HG03378 (cell line): ENCODE data around the gene GEMIN7.

Source experiments
- ATAC-seq: cut with Tn5 transposase; IDR thresholded peaks from one replicate; pipeline ENCODE4 v1.9.1; 2021; ENCODE audit warnings: mild to moderate bottlenecking, moderate library complexity; ENCODE audit not compliant: unreplicated experiment

Gene GEMIN7

DNA sequence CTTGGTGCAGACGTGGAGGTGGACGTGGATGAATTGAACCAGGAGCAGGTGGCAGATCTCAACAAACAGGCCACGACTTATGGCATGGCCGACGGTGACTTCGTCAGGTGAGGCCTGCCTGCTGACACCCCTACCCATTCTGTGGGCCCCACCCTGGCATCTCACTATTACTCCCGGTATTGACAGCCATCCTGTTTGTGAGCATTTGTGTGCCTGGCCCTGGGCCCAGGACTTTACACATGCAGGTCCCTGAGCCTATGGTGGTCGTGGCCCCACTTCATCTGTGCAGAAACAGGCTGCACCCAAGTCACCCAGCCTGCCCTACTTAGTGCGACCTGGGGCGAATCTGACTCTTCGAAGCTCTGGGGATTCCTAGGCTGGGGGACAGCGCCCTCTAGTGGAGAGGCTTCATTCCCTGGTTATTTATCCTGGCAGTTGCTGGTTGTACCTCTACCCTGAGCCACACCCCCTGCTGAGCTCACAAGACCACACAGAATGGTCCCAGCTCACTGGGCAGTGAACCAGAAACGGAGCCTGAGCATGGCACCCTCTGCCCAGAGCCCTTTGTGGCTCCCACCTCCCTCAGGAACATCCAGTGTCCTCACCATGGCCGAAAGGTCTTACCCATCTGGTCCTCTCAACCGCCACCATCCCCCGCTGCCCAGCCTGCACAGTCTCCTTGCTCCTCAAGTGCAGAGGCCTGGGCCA is 19.6 kb upstream of the GEMIN7 start:
- peak; percentile 53 for ATAC-seq

DNA sequence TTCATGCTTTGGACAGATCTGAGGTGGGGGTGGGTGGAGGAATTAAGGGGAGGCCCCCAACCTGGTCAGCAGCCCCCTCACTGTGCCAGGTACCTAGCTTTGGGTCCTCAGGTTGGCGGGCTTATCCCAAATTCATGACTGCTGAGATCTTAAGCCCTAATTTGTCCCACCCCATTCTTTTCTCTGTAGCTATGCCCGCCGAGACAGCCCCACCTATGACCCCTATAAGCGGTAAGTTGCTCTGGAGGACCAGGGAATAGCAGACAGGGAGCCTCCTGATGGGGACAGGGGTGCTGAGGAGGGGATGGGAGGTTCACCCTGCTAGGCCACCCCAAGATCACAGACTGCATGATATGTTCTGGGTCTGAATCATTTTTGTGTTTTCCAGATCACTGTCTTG is 17.1 kb upstream of the GEMIN7 start:
- no peak for ATAC-seq

DNA sequence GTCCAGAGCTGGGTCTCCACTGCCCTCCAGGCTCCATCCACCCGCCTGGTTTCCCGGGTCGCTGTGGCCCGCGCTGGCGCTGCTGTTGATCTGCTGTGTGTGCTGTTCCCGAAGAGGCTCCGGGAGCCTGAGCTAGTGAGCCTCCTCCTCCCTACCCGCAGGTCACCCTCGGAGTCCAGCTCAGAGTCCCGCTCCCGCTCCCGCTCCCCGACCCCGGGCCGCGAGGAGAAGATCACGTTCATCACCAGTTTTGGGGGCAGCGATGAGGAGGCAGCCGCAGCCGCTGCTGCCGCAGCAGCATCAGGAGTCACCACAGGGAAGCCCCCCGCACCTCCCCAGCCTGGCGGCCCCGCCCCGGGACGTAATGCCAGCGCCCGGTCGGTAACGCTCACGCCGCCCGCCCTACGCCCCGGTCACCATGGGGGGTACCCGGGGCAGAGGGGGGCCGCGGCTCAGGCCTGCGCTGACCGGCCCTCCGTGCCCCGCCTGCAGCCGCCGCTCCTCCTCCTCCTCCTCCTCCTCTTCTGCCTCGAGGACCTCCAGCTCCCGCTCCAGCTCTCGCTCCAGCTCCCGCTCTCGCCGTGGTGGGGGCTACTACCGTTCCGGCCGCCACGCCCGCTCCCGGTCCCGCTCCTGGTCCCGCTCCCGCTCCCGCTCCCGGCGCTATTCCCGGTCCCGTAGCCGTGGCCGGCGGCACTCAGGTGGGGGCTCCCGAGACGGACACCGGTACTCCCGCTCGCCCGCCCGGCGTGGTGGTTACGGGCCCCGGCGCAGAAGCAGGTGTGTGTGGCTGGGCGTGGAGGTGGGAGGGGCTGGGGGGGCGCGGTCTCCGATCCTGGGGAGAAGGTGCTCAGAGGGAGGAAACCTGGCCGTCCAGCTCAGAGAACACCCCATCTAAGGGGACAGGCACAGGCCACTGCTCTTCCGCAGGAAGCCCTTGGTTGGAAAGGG is 14.9 kb upstream of the GEMIN7 start:
- no peak for ATAC-seq

DNA sequence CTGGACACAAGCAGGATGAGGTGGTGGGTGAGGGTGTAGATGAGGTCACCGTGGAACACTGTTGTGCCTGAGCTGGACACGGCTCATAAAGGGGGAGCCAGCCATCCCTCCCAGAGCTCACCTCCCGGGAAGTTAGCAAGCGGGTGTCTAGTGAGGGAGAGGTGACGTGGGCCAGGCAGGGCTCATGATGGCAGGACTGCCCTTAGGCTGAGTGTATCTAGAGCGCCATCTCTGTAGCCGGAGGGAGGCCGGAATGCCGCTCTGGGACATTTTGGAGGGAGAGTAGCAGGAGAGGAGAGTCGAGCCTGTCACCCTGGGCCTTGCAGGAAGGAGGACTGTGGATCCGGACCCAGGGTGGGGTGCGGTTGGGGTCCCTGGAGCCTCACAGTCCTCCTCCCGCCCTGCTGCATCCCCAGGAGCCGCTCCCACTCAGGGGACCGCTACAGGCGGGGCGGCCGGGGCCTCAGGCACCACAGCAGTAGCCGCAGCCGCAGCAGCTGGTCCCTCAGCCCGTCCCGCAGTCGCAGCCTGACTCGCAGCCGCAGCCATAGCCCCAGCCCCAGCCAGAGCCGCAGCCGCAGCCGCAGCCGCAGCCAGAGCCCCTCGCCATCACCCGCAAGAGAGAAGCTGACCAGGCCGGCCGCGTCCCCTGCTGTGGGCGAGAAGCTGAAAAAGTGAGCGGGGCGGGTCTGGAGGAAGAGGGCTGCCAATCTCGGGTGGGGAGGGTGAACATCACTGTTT is 12.0 kb upstream of the GEMIN7 start:
- no peak for ATAC-seq

DNA sequence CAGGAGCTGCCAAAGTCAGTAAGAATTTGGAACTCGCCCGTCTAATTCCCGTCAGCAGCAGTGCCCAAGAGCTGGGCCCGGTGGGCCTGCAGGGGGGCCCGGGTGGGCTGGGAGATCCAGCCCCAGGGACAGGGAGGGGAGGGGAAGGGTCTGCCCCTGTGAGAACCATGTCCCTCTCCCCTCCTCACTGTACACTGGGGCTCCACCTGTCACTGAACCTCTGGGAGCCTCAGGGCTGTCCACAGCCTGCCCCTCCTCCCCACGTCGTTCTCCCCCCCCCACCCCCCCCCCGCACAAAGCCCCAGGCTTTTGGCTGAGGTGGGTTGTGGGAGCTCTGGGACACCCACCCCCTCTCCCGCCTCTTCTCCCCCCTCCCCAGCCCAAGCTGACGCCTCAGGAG is 11.0 kb upstream of the GEMIN7 start:
- no peak for ATAC-seq

DNA sequence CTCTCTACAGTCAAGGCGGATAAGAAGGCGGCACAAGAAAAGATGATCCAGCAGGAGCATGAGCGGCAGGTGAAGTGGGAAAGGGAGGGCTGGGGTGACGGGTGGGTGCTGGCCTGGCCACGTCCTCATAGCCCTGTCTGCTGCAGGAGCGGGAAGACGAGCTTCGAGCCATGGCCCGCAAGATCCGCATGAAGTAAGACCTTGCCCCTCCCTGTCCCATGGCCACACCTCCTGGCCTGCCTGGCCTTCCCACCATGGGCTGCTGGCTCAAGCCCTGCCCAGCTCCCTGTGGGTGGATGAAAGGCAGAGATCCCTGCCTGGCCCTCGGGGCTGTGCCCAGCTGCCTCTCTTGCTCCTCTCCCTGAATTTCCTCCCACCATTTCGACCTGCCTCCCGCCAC is 10.0 kb upstream of the GEMIN7 start:
- no peak for ATAC-seq

DNA sequence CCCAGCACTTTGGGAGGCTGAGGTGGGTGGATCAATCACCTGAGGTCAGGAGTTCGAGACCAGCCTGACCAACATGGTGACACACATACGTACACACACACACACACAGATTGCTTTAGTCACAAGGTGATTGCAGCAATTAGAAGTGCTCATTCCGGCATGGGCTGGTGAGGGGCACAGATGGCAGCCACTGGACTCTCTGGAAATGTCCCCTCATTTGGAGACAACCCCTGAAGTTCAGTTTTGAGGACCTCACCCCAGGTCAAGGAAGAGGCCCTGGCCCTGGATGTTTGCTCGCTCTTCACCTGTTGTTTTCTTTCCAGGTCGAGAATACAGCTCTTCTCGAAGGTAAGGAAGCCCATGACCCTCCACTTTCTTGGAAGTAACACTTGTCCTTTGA is 8.8 kb upstream of the GEMIN7 start:
- ATAC-seq, result no peak

DNA sequence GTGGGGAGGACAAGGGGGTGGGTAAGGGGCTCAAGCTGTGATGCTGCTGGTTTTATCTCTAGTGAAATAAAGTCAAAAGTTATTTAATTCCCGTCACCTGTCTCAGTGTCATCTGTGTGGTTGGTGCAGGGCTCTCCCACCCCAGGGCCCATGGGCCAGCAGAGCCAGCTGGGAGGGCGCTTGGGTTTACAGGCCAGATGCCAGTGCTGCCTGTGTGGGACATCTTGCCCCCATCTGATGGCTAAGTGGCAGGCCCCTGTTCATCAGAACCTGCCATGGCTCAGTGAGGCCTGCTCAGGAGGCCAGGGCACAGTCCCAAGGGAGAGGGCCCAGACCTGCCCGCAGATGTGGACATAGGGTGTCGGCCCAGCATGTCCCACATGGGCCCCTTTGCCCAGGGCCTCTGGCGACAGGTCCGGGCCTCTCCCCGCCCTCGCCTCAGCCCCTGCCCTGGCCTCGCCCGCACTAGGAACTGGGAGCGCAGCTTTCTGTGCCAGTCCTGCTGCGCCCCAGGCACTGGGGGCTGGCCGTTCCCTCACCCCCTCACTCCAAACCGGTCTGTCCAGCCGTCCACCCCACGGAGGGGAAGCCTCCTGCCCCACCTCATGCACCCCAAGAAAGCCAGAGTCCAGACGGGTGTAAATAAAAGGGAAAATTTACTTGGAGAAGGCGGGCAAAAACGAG is 8.1 kb upstream of the GEMIN7 start:
- no peak for ATAC-seq

DNA sequence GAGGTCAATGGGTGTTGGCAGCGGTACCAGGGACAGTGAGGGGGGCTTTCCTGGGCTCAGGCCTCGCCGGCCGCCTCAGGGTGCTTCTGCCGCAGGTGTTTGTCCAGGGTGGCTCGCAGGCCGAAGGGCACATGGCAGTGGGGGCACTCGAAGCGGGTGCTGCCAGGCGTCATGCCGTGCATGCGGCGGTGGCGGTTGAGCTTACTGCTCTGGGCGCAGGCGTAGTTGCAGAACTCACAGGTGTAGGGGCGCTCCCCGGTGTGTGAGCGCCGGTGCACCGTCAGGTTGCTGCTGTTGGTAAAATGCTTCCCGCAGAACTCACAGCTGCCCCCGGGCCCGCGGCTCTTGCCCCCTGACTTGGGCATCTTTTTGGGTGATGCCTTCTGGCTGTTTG is 7.5 kb upstream of the GEMIN7 start:
- ATAC-seq, result no peak

DNA sequence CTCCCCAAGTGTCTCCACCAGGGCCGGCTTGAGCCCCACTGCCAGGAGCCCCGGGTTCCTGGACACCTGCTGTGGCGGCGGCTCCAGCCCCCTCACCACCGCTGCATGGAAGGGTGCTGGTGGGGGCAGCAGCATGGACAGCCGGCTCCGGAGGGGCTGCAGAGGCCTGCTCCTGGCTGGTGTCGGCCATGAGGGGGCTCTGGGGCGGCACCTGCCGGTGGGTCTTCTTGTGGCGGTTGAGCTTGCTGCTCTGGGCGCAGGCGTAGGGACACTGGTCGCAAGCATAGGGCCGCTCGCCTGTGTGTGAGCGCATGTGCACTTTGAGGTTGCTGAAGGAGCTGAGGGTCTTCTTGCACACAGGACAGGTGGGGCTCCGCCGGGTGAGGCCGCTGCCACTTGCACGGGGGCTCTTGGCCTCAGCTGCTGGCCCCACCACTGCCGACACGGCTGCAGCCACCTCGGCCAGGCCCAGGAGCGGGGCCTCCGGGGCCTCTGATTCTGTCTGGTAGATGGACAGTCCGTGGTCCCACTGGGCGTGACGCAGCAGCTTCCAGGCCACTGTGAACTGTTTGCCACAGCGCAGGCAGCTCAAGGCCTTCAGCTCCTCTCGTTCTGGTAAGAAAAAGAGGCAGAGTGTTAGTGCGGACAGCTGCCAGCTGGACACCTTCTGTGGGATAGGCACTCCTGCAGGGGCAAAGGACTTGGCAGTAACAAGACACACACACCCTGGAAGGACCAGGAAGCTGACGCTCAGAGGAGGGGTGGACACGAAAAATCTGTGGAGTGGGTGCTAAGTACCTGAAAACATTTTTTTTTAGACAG is 6.9 kb upstream of the GEMIN7 start:
- no peak for ATAC-seq

DNA sequence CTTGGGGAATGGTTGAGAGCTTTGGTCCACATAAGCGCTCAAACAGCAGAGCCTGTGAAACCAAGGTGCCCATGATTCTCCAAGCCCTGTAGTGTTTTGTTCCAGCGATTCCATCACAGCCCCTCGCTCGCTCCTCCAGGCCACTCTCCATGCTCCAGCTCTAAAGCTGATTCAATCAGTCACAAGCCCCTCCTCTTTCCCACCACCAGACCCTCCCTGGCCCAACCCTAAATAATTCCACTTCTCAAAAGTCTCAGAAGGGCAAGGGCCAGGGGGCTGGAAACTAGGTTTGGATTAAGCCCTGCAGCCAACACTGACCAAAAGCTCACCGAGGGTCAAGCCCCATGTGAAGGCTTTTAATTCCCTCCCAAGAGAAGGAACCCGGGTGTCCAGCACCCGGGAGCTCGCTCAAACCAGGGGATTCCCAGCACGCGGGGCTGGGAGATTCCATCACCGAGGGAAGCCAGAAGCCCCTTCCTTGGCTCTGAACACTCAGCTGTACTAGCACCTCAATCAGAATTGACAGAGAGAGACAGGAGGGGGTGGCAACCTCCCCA is 4.2 kb upstream of the GEMIN7 start:
- no peak for ATAC-seq

DNA sequence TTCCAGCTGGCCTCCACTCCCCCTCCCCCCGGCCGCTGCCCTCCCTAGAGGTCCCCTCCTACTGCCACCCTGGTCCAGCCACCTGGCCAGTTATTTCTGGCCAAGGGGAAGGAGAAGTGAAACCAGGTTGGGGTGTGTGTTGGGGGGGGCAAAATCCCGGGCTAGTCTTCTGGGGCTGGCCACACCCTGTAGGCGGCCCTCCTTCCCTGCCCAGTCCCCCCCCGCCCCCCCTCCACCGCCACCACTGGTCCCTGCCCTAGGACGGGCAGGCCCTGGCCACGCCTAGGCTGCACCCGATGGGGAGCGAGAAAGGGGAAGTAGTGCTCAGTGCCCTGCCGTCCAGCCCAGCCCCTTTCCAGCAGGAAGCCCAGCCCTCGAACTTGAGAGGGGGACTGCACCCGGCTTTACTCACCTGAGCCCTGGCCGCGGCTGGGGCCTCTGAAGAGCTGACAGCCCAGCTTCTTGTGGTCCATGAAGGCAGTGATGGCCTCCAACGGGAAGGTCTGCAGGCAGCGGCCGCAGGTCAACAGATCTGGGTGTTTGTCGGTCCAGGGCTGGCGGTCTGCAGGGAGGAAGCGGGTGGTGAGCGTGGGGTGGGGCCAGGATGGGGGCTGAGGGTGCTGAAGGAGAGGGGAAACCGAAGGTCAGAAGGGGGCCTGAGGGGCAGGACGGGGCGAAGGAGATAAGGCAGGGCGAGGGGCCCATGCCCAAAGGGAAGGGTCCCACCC is 3.6 kb upstream of the GEMIN7 start:
- ATAC-seq, result peak; percentile 43

DNA sequence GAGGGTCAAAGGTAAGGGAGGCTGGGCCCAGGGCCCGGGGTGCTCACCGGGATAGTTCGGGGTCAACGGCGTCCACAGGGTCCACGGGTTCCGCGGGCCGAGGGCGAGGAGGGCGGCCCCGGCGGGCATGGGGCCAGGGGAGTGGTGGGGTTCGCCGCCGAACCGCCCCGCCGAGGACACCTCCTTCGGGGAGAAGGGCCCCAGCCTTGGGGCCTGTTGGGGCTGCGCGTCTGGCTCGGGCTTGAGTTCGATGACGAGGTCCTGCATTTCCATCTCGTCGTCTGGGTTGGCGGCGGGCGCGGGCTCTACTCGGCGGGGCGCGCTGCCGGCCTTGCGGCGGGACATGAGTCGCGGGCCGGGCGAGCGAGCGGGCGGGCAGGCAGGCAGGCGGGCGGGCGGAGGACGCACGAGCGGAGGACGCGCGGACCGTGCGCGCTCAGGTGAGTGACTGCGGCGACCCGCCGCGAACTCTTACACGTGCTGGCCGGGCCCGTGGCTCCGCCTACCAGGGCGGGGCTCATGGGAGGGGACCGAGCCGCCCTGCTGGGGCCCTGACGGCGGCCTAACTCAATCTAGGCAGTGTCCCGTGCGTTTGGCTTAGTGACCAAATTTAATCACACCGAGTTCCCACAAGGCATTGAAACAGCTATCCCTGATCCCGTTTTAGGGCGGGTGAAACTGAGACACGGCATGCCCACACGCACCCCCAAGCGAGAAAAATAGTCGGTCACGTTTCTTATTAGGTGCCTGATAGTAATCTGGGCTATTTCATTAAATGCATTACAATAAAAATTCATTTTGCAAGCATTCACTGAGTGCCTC is 2.8 kb upstream of the GEMIN7 start, which contains the start of gene ZNF296:
Gene ZNF296, minus strand, starts transcription at position 450 of the 822 bp plus-strand sequence. Its CDS starts 105 bp downstream, at position 345.
- ATAC-seq, result no peak

DNA sequence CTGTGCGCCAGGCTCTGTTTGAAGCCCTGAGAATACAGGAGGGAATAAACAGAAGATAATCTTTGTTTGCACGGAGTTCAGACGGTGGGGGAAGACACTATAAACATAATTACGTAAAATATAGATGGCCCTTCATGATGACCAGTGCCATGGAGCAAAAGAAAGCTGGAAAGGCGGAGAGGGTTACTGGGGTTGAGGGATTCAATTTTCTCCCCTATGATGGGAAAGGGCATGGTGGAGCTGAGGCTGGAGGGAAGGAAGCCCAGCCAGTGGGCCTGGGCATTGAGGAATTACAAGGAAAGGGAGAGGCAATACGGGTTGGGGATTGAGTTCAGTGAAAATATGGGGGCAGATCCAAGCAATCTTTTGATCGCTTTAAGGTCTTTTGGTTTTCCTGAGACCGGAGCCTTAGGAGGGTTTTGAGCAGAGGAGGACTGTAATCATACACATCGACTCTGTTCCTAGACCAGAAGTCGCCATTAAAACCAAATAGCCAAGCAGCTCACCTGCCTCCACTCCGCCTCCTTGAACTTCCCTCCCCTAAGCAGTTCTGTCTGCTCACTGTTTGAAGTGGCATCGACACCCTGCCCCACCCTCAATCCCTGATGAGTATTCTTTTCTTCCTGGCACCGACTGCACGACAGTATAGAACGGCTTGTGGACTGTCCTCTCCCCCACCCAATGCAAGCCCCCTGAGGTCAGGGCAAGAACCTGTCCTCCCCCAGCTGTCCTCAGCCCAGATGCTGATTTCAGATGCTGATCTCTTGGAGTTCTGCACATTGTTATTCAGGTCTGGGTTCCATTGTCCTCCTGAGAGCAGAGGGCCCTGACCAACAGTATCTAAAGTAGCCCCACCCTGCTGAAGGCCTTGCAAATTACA is 2.0 kb upstream of the GEMIN7 start:
- ATAC-seq, result no peak

DNA sequence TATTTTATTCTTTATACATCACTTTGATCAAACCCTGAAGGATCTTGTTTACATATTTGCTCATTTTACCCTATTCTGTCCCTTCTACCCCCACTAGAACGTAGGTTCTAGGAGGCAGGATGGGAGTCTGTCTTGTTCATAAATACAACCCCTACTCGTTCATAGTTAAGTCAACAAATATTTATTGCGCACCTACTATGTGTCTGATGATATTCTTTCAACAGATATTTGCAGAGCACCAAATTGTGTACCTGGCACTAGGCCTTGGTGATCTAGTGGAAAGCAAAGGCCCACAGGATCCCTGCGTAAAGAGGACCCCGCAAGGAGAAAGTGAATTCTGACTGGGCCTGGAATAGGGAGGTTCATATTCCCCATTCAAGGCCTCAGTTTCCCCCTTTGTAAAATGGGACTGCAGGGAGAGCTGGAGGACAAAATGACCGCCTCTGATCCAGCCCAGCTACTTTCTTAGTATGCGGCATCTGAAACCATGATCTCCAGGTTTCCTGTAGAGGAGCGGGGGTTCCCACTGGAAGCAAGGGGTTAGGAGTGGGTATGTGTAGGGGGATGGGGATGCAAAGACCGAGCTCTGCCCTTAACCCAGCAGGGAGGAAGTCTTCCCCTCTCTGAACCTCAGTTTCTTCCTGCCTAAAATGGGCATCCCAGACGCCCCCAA is 534 bp upstream of the GEMIN7 start:
- ATAC-seq, result no peak

DNA sequence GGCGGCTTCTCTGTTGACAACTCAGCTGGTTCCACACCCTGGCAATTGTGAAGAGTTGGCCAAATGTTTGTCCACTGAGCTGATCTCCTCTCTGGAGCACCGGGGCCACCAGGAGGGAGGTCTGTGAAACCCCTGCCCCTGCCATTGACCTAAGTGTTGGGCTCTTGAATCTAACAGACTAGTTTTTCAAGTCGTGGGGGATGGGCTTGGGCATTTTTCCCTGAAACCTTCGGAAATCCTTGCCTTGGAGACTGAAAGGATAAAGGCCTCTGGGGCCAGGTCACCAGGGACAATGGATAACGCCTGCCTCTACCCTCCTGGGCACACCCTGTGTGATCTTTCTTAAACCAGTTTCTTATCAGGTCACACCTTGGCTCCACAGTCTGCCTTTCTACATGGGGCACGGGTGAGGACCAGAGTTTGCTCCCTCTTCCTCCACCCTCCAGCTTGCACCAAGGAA is 881 bp downstream of the GEMIN7 start:
- ATAC-seq, result no peak
